ENCODE measurements around the gene UHRF2. TPM values are rescaled to one million over a fixed set of nuclear protein-coding genes. Genes with fewer than 3 reads are reported as not detected.
A peak's percentile ranks its signal among the peaks of the same experiment; 100 is the strongest.
"Not testable (repeated sequence)": the region's sequence is repeated elsewhere in the genome, so short reads cannot be mapped to it uniquely, and the experiment has no call there.

UHRF2 gene
- 88.9 and 99.9 TPM in 2 replicates for total RNA-seq

GRCh38 chr9:6412487-6413364 lies at the start of gene UHRF2:
TSS of gene UHRF2 (plus strand) at chr9:6413199. CDS start at chr9:6413491, 292 bp downstream.
- DNase-seq = peak; percentile 98

DNA sequence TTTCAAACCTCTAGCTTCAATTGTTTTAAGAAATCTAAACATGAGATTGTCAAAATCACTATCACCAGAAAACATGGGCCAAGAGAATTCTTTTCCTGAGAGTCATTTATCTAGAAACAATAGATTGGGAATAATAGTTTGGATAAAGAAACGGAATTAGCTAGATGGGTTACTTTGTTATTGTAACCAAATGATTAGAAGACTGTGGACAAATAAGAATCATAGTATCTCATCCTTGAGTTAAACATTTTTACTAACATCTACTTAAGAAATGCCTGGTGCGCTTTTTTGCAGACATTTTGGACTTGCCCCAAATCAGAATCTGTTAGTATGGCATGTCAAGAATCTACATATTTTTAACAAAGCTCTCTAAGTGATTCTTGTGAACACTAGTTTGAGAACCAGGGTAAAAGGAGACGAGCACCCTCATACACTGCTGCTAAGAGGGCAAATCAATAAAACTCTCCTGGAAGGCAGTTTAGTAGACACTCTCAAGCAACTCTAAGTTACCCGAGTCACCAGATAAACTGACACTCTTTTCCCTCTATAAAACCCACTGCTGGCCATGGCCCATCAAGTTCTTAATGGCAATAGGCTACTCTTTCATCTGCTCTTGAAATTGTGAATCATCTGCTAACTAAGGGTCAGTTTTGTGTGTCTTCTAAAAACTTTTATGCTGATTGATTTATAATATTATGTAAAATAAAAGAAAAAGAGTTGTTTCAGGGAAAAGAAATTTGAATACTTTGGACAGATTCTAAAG lies 45.7 kb upstream of the UHRF2 start:
- peak; percentile 11 for DNase-seq

GRCh38 chr9:6368831-6369230 lies 44.2 kb upstream of the UHRF2 start:
- DNase-seq = no peak

DNA sequence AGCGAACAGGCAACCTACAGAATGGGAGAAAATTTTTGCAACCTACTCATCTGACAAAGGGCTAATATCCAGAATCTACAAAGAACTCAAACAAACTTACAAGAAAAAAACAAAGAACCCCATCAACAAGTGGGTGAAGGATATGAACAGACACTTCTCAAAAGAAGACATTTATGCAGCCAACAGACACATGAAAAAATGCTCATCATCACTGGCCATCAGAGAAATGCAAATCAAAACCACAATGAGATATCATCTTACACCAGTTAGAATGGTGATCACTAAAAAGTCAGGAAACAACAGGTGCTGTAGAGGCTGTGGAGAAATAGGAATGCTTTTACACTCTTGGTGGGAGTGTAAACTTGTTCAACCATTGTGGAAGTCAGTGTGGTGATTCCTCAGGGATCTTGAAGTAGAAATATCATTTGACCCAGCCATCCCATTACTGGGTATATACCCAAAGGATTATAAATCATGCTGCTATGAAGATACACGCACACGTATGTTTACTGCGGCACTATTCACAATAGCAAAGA lies 31.5 kb upstream of the UHRF2 start:
- DNase-seq = not testable (repeated sequence)

DNA sequence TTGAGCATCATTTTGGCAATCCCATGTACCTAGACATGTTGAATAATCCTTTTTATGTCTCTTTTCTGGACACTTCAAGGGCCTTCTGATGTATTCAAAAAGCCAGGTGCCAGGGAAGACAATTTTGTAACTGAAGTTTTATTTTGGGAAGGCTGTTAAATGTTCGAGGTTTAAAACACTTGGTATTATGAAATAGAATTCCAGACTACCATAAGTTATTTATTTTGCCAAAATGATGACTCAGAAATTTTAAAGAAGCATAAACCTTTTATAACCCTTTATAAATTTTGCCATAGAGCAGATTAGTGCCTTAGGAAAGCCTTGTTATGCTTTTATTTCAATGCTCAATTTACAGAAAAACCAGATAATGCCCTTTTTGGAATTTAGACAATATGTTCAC lies 30.3 kb upstream of the UHRF2 start:
- no peak for DNase-seq

DNA sequence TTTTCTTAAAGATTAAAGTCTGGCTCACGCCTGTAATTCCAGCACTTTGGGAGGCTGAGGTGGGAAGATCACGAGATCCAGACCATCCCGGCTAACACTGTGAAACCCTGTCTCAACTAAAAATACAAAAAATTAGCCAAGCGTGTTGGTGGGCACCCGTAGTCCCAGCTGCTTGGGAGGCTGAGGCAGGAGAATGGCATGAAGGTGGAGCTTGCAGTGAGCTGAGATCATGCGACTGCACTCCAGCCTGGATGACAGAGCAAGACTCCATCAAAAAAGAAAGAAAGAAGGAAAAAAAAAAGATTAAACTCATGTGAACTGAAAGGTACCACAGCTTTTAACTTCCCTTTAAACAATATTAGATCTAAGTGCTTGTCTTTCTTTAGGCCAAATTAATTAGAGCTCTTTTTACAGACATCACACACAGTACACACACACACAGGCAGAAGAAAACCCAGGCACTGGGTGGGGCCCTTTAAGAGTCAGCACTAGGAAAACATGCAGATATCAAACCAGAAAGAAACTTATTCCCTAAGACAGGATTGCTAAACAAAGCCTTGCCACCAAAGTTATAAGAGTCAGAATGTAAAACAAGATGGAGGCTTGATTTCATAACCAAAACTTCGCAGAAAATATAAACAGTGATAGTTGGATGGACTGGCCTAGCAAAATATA lies 29.3 kb upstream of the UHRF2 start:
- no peak for DNase-seq

DNA sequence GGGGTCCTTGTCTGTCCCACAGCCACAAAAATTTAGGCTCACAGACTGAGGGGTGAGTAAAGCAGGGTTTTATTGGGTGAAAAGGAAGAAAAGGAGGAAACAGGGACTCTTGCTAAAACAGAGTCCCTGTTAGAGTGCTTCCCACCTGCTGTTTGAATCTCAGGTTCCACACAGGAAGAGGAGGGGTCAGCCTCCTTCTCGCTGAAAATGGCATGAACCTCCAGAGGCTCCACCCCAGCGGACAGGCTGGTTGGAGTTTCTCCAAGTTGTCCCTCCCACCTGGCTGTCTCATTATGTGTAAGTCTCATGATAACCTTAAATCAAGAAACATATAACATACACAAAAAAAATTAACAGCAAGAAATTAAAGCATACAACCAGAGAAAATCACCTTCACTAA lies 28.3 kb upstream of the UHRF2 start:
- no peak for DNase-seq

DNA sequence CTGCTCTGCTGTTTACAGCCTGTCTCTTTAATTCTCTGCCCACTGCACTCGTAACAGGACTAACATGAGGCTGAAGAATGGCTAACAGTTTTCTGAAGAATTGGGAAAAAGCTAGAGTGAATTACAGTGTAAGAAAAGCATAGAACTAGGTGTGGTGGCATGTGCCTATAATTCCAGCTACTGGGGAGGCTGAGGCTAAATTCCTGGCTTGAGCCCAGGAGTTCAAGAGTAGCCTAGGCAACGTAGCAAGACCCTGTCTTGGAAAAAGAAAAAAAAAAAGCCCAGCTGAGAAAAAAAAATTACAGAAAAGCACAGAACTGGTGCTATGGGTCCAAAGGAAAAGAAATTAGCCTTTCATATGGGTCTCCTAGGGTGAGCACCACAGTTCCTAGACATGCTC lies 13.9 kb upstream of the UHRF2 start:
- no peak for DNase-seq

DNA sequence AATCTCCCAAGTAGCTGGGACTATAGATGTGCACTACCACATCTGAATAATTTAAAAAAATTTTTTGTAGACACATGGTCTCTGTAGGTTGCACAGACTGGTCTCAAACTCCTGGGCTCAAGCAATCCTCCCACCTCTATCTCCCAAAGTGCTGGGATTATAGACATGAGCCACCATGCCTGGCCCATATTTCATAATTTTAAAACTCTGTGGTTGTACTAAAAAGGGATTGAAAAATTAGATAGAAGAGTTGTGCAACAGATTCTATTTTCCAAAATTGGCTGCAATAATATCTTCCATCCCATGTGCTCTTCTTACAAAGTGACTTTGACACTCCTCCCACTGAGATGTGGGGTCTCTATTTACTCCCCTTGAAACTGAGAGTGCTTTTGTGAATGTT lies 7.6 kb upstream of the UHRF2 start:
- no peak for DNase-seq

DNA sequence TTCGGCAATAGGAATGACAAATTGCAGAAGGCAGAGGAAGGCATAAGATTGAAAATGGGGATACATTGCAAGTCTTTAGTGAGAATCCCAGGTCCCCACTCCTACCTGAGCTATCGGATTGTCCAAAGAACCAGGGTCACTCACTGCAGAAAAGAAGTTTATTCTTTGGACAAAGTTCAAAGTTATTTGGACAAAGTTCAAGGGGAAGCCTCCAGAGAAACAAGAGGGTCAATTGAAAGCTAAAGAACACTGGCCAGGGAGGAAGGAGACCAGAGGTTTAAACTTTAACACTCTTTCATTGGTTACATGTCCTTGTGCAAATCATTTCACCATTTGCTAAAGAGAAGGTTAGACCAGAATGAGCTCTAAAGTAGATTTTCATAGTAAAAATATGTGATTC lies 5.2 kb upstream of the UHRF2 start:
- no peak for DNase-seq

- no peak for DNase-seq
Measured at GRCh38 chr9:6408320-6408719, 4.7 kb upstream of the UHRF2 start.

GRCh38 chr9:6409811-6410210 lies 3.2 kb upstream of the UHRF2 start:
- DNase-seq = no peak

GRCh38 chr9:6410633-6411032 lies 2.4 kb upstream of the UHRF2 start:
- DNase-seq = no peak

DNA sequence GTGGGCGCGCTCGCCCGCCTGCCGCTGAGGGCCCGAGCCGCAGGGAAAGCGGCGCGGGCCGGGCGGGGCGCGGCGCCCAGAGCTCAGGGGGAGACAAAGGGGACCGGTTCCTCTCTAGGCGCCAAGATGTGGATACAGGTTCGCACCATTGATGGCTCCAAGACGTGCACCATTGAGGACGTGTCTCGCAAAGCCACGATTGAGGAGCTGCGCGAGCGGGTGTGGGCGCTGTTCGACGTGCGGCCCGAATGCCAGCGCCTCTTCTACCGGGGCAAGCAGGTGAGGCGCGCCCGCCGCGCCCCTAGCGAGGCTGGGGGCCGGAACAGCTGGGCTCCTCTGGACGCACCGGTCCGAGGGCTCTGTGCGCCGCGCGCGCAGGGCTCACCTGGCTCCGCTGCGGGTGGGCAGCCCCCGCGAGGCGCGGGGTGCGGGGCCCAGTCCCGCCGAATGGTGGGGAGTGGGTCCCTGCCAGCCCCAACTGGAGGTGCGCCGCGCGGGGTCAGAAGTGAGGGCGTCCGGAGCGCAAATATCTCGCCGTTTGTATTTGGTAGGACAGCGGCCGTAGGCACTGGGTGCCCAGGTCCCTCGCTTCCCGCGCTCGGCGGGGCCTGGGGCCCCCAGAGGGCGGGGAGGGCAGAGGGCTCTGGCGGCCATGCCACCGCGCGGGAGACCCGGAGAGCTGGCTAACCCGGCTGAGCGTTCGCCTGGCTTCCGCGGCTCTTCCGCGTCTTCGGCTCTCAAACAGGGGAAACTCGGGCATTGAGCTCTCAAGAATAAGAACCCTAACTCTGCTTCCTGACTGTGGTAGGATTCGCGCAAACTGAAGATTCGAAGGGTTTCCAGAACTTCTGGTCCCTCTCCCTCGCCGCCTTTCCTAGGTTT lies 607 bp downstream of the UHRF2 start:
- peak; percentile 45 for DNase-seq

GRCh38 chr9:6414247-6414641 lies 1.2 kb downstream of the UHRF2 start:
- DNase-seq = peak; percentile 48

- DNase-seq = peak; percentile 45
Measured at GRCh38 chr9:6415266-6415665, 2.3 kb downstream of the UHRF2 start.

GRCh38 chr9:6417186-6417585 lies 4.2 kb downstream of the UHRF2 start:
- peak; percentile 25 for DNase-seq

- no peak for DNase-seq
Measured at GRCh38 chr9:6418764-6419163, 5.8 kb downstream of the UHRF2 start.

GRCh38 chr9:6424940-6425339 lies 11.9 kb downstream of the UHRF2 start:
- peak; percentile 45 for DNase-seq

GRCh38 chr9:6426117-6426516 lies 13.1 kb downstream of the UHRF2 start:
- DNase-seq = no peak

GRCh38 chr9:6428940-6429889 lies 16.2 kb downstream of the UHRF2 start:
- no peak for DNase-seq

Data from dermis blood vessel endothelial cell (primary cell).